ENCODE data around the gene RNF166.

GRCh38 chr16:88726981-88727380, 20.8 kb upstream of the RNF166 start:
- TF ChIP-seq POLR2AphosphoS5 (IDR thresholded peaks at IDR 0.05; ENCODE audit: low read depth, low read length) = no peak
- TF ChIP-seq SIN3A (IDR thresholded peaks at IDR 0.05; ENCODE audit: borderline replicate concordance, insufficient read depth, low read length) = no peak

Measured in PFSK-1 (cell line).